8988T (cell line): ENCODE measurements around the gene RHAG.
"Not testable (repeated sequence)": the region's sequence is repeated elsewhere in the genome, so short reads cannot be mapped to it uniquely, and the experiment has no call there.

ENCODE experiments used
- DNase-seq: peaks from one replicate; pipeline ENCODE4 v3.0.0; 2011

Gene RHAG

DNA sequence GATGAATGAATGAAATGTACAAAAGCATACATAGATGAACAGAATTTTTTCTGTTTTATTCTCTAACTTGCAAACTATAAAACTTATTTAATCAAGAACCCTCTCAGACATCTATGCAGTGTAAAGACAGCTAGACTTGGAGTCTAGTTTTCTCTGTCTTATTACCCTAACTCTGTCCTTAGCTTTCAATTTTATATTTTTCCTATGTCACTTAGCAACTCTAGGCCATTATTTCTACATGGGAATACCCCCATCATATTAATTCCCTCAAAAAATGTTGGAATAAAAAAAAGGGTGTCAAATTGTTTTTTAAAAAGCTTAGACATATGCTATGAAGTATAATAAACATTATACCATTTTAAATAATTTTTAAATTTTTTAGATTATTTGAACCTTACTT is 1.2 kb downstream of the RHAG start:
- DNase-seq, result no peak

DNA sequence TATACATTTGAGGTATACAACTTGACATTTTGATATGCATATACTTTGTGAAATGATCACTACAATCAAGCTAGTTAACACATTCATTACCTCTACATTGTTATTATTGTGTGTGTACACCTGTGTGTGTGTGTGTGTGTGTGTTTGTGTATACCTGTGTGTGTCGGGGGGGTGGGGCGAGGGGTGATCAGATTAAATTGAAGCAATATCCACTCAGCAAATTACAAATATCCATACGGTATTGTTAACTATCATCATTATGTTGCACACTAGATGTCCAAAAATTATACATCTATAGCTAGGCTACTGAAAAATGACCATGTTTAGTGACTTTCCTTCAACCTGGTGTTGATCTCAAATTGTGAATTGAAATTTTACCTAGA is 1.8 kb downstream of the RHAG start:
- DNase-seq, result no peak

DNA sequence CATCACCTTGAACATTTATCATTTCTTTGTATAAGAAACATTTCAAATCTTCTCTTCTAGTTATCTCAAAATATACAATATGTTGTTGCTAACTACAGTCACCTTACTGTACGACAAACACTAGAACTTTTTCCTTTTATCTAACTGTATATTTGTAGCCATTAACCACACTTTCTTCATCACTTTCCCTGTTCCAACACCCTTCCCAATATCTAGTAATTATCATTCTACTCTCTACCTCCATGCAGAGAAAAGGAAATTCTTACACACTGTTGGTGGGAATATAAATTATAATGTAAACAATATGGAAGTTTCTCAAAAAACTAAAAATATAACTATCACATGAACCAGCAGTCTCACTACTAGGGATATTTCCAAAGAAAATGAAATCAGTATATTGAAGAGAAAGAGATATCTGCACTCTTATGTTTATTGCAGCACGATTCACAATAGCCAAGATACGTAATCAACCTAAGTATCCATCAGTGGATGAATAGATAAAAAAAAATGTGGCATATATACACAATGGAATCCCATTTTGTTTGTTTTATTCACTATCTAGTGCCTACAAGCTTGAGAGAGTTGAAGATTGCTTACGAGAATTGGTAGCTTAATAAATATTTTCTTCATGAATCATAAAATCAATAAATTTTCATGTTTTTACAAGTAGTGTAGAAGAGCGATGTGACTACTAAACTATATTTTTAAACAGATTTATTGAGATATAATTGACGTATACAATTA is 2.4 kb downstream of the RHAG start:
- no peak for DNase-seq

DNA sequence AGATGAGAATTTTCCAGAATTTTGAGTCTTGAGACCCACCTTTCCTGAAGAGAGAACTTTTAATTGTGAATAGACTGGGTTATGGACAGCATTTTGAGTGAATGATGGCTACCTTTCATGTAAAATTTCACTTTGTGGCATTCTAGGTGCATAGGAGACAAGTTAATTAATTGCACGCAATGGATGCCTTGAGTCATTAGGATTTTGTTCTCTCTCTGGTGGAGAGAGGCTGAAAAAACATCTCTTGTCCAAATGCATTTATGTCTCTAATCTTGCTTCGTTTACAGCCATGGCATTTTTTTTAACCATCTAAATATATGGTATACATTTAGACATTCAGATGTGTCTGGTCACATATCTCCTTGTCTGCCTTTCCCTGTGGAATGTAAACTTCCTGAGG is 3.1 kb downstream of the RHAG start:
- DNase-seq, result no peak

DNA sequence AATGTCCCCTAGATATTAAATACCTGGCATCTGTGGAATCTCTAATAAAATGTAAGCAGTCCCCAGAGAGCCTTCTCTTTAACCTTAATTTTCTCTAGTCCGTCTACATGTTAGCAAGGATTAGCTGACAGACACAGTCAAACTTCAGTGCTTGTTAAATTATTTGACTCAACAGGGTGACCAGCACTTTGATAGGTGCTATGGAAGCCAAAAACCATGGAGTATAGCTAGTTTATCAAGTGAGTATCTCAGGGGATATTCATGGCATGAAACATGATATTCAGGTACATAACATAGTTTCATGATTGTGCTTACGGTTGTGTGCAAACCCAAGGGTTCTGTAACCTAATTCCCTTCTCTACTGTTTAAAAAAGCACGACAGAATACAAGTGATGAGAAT is 3.9 kb downstream of the RHAG start:
- DNase-seq, result no peak

DNA sequence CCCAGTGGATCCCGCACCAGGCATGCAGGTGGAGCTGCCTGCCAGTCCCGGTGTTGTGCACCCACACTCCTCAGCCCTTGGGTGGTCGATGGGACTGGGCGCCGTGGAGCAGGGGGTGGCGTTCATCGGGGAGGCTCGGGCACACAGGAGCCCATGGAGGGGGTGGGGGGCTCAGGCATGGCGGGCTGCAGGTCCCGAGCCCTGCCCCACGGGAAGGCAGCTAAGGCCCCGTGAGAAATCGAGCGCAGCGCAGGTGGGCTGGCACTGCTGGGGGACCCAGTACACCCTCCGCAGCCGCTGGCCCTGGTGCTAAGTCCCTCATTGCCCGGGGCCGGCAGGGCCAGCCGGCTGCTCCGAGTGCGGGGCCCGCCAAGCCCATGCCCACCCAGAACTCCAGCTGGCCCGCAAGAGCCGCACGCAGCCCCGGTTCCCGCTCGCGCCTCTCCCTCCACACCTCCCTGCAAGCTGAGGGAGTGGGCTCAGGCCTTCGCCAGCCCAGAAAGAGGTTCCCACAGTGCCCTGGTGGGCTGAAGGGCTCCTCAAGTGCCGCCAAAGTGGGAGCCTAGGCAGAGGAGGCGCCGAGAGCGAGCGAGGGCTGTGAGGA is 7.1 kb downstream of the RHAG start:
- not testable (repeated sequence) for DNase-seq

DNA sequence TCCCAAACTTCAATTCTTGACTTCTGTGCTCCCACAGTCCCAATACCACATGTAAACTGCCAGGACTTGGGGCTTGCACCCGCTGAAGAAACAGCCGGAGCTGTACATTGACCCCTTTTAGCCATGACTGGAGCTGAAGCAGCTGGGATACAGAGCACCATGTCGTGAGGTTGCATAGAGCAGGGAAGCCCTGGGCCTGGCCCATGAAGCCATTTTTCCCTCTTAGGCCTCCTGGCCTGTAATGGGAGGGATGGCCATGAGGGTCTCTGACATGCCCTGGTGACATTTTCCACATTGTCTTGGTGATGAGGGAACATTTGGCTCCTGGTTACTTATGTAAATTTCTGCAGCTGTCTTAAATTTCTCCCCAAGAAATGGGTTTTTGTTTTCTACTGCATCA is 9.8 kb downstream of the RHAG start:
- no peak for DNase-seq

DNA sequence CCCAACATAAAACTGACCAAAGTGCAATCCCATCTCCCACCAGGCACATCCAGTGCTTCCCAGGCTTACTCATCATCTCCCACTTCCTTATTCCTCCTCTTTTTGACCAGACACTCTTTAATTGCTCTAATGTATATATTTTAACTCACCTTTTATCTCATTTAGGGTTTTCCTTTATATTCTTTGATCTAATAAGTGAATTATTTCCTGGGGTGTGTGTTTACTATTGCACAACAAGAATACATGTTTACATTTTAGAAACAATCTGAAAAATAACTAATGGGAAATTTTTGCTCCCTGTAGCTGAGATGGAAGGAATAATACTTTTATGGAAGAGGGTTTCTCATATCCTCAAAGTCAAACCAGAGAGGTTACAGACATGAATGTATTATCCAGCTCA is 18.4 kb downstream of the RHAG start:
- DNase-seq, result no peak

DNA sequence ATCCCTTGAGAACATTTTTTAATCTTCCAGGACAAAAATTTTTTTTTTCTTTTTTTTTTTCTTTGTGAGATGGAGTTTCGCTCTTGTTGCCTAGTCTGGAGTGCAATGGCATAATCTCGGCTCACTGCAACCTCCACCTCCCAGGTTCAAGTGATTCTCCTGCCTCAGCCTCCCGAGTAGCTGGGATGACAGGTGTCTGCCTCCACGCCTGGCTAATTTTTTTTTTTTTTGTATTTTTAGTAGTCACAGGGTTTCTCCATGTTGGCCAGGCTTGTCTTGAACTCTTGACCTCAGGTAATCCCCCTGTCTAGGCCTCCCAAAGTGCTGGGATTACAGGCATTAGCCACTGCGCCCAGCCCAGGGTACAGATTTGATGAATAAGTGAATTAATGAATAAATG is 22.5 kb downstream of the RHAG start:
- not testable (repeated sequence) for DNase-seq

DNA sequence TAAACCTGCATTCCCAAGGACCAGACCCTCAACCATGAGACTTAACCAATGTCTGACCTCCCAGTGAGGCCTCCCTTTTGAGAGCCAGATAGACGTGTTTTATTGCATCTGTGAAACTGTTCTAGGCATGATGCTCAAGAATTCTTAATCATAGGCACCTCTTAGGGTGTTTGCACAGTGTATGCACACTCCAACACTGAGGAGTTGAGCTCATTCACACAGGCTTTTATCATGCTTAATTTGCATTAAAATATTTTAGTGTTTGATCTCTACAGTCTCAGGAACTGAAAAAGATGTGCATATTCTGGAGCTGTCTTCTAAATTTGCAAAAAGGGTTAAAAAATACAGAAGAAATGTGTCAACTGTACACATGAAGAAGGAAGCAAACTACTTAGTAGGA is 27.4 kb downstream of the RHAG start:
- no peak for DNase-seq

DNA sequence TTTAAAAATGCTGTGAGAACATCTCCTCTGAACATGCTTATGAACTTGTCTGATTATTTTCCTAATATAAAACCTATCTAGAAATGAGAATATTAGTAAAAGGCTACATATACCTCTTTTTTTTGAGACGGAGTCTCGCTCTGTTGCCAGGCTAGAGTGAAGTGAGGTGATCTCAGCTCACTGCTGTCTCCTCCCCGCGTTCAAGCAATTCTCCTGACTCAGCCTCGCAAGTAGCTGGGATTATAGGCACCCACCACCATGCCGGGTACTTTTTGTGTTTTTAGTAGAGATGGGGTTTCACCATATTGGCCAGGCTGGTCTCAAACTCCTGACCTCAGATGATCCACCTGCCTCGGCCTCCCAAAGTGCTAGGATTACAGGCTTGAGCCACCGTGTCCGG is 28.4 kb downstream of the RHAG start:
- not testable (repeated sequence) for DNase-seq

DNA sequence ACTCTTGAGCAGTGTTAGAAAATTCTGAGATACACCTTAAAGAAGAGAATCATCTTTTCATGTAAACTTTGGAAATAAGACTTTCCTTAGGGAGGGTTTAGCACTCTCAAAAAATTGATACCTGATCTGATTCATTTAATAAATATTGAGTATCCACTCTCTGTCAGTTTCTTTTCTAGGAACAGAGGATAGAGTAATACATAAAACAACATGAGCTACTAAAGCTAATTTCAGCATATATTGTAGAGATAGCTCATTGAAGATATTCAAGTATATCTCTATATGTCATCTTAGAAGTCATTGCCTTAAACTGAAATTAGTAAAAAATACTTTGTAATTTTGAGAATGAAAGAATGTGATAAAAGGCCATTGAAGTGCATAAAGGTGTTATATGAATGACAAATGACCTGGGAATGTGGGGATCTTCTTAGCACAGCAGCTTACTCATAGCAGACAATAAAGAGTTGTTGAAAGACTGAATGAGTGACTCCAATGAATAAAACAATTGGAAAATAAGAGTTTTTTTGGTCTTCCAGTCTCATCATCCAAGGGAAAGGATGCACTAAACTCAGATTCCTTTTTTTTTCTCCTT is 29.2 kb downstream of the RHAG start:
- no peak for DNase-seq

DNA sequence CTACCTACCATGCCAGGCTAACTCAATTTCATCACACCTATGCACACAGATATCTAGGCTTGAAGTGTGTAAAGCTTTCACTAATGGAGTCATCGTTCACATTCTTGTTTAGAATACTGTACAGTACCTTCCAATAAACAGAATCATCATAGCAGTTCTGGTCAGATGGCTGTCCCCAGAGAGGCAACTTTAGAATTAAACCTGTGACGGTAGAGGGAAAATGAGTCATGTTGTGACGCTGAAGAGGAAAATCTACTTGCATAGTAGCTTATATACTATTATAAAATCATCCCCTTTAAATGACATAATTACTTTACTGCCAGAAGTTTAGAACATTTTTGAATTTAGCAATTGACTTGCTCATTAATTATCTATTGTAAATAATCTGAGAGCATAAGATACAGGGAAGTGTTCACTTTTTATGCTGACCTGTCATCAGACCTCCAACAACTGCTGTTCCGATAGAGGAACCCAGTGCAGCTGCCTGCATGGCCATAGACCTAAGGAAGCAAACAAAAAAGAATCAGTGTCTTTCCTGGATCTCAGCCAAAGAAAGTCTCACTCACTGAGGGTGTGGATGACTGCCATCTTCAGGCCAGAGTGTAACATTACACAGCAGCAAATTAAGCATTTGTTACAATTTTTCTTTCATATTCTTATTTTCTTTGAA is 29.8 kb downstream of the RHAG start:
- peak; percentile 17 for DNase-seq

DNA sequence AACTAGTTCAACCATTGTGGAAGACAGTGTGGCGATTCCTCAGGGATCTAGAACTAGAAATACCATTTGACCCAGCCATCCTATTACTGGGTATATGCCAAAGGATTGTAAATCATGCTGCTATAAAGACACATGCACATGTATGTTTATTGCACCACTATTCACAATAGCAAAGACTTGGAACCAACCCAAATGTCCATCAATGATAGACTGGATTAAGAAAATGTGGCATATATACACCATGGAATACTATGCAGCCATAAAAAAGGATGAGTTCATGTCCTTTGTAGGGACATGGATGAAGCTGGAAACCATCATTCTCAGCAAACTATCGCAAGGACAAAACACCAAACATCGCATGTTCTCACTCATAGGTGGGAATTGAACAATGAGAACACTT is 32.6 kb downstream of the RHAG start:
- DNase-seq, result not testable (repeated sequence)

DNA sequence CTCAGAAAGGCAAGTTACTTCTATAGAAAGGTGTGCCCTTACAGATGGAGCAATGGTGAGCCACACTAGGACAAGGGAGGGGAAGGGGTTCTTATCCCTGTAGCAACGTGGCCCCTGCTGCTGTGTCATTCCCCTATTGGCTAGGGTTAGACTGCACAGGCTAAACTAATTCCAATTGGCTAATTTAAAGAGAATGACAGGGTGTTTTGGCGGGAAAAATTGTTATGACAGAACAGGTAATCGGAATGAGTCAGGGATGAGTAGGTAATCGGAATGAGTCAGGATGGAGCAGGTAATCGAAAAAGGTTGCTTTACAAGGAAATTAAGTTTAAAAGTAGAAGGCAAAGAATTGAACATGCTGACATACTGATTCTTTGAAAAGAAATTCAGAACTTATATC is 49.4 kb downstream of the RHAG start:
- DNase-seq, result not testable (repeated sequence)

DNA sequence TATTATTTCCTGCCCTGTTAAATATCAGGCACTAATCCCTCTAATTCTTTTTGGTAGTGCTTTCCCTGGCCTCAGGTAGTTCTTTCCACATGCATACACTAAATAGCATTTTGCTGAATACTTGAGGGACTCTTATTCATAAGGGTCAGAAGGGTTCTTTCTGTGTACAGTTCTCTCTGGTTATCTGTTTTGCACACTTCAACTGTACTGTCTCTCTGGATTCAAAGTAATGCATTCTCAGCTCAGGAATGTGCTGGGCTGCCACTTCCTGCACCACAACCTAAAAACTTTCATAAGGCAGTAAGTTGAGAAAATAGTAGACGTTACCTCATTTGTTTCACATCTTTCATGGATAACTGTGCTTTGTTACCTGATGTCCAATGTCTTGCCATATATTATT is 54.1 kb downstream of the RHAG start:
- DNase-seq, result no peak

DNA sequence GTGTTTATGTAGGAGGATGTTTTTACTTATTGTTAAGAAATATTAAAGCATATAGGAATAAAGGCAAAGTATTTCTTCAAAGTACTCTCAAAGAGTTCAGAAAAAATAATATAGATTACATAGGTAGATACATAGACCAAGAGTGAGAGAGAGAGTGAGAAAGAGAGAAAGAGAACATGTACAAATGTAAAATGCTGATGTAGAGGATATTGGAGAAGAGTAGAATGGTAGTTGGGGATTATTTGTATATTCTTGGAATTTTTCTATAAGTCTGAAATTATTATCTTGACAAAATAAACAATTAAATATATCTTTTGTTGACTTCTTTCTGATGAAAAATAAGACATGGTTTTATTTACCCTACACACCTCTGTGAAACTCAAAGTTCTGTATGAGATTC is 57.0 kb downstream of the RHAG start:
- DNase-seq, result no peak

DNA sequence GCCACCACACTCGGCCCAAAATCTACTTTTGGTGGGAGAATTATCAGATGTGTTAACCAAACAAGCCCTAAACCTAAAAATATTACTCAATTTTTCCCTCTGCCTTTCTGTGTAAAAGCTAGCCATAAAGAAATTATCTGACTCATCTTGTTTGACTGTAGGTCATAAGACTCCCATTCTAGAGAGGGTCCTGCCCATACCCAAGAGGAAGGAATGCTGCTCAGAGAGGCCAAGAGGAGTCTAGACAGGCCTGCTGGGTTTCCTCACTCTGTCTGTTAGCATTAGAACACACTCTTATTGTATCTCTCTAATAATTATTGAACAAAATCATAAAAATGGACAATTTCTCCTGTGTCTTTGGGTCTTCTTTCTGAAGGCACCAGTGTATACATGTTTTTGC is 60.0 kb downstream of the RHAG start:
- no peak for DNase-seq

DNA sequence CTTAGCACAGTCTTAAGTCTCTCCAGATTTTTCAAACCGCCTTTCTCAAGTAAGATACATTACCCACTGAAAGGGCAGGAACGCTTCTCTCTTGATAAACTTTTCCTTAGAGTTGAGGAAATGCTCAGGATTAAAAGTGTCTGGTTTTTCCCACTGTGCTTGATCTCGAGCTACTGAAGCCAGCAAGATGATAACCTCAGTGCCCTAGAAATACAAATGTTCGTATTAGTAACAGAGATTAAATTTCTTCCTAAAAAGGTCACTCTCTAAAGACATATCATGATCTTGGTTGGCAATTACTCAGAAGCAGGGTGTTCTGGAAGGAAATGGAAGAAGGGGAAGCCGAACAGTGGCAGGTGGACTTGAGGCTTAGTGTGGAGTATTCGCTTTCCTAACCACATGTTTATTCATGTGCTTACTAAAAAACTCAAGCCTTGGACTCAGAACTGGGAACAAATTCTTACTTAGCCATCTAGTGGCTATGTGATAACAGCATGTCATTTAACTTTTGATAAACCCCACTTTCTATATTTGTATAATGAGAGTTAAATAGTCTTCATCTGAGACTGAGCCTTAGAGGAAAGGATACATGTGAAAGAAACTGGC is 66.1 kb downstream of the RHAG start:
- no peak for DNase-seq

DNA sequence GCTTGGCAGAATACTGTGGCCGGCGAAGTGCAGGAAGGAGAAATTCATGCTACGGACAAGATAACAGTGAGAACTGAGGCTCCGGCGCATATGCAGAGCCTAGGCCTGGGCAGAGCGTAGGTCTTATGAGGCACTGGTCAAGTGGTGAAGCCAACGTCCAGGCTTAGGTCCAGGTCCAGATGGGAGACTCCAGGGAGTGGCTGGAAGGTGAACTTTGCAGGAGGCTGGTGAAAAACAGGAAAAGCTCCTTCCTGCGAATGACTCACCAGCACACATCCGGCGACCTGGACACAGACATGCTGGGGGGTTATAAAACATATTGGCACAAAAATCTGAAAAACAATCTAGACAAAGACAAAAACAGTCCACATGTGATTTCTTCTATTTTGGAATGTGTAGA is 70.8 kb downstream of the RHAG start:
- DNase-seq, result no peak

DNA sequence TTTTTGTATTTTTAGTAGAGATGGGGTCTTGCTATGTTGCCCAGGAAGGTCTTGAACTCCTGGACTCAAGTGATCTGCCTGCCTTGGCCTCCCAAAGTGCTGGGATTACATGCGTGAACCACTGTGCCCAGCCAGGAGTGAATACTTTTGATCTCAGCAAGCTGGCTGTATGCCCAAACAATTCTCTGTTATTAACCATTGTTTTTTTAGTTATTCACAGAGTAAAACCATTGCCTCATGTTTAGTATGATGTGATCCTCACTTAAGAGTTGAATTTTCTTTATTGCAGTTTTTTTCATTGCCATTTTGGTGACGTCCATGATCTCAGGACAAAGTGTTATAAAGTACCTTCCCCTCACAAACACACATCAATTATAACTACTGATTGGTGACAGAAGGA is 71.4 kb downstream of the RHAG start:
- DNase-seq, result no peak

DNA sequence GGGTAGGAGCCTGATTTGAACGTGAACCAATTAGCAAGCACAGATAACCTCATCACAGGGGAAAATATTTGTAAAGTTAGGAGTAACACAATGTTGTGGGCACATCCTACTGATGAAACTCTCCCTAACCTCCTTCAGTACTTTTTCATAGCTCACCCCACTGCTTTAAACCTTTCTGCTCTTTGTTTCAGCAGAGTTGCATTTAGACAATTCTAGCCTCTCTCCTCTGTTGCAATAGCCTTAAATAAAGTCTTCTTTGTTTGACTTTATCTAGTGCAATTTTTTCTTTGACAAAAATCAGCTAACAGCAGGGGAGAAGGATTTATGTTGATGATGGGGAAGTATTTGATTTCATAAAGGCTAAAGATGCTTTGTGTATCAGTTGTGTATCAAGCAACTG is 72.1 kb downstream of the RHAG start:
- no peak for DNase-seq

DNA sequence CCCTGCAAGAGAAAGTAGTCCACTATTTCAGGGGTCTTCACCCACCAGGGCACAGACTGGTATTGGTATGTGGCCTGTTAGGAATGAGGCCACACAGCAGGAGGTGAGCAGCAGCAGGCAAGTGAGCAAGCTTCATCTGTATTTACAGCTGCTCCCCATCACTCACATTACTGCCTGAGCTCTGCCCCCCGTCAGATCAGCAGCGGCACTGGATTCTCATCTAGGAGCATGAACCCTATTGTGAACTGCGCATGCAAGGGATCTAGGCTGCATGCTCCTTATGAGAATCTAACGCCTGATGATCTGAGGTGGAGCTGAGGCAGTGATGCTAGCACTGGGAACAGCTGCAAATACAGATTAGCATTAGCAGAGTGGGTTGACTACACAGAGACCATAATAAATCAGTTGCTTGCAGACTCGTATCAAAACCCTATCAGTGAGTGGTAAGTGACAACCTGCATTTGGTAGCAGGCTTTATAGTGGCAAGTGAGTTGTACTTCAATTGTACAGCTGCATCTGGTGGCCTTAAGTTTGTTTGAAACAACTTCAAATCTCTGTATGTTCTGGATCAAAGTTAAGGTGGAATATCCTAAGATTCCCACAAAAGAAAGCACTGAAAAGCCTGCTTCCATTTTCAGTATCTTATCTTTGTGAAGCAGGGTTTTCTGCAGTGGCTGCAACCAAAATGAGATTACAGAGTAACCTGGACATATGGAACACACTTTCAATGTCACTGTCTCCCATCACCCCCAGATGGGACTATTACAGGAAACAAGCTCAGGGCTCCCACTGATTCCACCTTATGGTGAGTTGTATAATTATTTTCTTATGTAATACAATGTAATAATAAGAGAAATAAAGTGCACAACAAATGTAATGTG is 73.4 kb downstream of the RHAG start:
- no peak for DNase-seq
